ENCODE results near the gene SERPINA3. TPM values are rescaled to one million over a fixed set of nuclear protein-coding genes. Genes with fewer than 3 reads are reported as not detected.
"Not testable (repeated sequence)": the region's sequence is repeated elsewhere in the genome, so short reads cannot be mapped to it uniquely, and the experiment has no call there.

SERPINA3 gene
- 1.3 TPM in 1 of 2 replicates, not detected in the other for total RNA-seq (2014; rRNA removed; shearing (Covaris generic))

DNA sequence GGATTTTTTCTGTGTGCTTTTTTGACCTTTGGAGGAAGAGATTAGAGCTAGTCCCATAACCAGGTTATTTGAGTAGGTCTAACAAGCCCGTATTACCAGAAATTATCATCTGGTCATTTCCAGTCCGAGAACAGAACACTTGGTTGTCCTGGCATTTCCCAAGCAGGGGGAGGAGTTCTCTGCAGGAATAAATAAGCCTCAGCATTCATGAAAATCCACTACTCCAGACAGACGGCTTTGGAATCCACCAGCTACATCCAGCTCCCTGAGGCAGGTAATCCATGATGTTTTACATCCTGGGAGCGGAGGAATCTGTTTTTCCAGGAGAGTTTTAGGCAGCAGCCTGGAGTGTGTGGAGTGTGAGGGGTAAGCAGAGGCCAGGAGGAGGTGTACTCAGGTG lies at the start of gene SERPINA3:
SERPINA3 (plus strand) TSS at position 218 of the 400 bp plus-strand sequence. CDS start 2,051 bp downstream, outside the sequence.
- no peak for DNase-seq (ENCODE audit: low read depth)

- DNase-seq (ENCODE audit: low read depth), result no peak
Observed at GRCh38 chr14:94562941-94563883, 49.0 kb upstream of the SERPINA3 start.

DNA sequence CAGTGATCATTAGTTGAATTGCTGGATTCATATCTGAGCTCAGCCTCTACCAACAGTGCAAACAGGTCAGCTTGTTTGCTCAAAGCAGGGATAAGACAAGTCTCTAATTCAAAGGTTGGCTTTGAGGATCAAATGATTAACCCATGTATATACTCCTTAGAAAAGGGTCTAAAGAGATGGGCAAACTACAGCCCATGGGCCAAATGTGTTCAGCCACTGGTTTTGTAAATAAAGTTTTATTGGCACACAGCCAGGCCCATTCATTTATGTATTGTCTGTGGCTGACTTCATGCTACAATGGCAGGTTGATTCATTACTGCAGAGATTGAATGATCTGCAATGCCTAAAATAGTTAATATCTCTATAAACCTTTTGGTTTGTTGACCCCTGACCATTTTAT lies 47.8 kb upstream of the SERPINA3 start:
- no peak for DNase-seq (ENCODE audit: low read depth)

- DNase-seq (ENCODE audit: low read depth), result no peak
Observed at GRCh38 chr14:94568186-94568585, 44.0 kb upstream of the SERPINA3 start.

DNA sequence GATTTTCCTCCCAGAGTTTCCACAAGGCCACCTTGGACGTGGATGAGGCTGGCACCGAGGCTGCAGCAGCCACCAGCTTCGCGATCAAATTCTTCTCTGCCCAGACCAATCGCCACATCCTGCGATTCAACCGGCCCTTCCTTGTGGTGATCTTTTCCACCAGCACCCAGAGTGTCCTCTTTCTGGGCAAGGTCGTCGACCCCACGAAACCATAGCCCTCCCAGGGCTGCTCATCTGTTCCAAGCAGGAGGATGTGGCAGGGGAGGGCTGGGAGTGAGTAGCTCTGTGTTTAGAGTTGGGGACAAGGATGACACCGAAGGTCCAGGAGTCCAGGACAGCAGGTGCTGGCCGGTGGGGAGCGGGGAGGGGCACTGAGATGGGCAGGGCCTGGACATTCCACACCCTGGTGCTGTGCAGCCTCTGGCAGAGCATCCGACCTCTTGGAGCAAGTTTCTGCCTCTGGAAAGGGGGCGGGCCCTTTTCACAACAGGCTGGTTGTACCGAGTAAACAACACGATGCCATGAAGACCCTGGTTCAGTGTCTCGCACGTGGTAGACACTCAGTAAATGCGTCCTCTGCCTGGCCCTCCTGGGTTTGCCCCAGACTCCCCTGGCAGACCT lies 42.7 kb upstream of the SERPINA3 start:
- no peak for DNase-seq (ENCODE audit: low read depth)

GRCh38 chr14:94570002-94570400 lies 42.2 kb upstream of the SERPINA3 start:
- no peak for DNase-seq (ENCODE audit: low read depth)

DNA sequence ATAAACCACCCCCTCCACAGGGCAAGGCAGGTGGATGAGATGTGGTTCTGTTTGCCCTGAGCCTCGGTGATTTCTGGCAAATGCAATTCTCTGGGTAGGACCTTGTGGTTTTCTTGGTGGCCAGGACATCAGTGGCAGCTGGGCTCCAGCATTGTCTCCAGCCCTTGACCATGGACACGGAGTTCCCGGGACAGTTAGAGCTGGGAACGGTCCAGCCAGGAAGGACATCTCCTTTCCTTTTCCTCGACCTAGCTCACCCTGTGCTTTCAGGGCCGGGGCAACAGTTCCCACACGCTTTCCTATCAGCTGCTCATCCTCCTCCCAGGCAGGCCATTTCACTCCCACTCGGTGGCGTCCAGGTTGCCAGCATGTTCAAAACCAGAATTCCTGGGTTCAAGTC lies 41.8 kb upstream of the SERPINA3 start:
- DNase-seq (ENCODE audit: low read depth), result no peak

DNA sequence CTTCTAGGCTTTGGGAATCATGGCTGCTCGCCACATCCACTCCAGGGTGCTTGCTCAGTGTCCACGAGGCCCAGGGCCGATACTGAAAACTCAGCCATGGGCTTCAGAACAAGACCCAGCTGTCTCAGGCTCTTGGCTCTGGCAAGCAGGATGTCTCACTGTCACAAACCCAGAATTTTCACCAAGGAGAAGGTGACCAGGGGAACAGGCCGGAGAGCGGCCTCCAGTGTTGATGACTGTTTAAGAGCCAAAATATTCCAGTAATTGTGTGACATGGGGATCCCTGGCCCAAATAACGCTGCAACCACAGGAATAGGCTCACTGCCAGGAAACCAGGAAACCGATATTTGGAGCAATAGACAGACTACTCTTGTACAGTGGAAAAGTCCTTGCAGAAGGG lies 40.8 kb upstream of the SERPINA3 start:
- DNase-seq (ENCODE audit: low read depth), result no peak

GRCh38 chr14:94571950-94572349 lies 40.2 kb upstream of the SERPINA3 start:
- peak; percentile 25 for DNase-seq (ENCODE audit: low read depth)

DNA sequence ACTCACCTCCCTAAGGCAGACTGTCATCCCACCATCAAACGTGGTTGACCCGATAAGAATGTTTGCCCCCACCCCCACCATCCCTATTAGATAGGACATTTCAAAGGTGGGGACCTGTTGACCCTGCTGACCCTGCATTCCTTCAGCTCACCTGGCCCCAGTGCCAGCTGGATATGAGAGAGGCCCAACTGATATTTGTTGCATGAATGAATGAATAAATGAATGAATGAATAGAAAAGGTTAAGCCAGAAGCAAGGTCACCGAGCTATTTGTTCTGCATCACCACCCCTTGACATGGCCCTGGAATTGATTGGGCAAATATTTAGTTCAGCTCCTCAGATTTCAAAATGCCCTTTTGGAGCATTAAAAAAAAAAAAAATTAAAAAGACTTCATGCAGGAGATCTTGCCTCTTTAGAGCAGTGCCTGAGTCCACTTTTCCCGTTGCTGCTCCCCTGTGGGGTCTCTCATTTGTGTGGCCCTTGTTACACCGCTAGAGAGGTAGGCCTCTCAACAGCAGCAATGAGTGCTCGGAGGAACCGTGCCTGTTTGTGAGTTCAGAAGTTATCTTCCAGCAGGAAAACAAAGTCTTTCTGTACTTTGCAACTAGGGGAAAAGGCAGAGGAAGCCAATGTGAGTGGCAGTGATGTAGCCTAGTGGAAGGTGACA lies 39.4 kb upstream of the SERPINA3 start:
- DNase-seq (ENCODE audit: low read depth), result no peak

DNA sequence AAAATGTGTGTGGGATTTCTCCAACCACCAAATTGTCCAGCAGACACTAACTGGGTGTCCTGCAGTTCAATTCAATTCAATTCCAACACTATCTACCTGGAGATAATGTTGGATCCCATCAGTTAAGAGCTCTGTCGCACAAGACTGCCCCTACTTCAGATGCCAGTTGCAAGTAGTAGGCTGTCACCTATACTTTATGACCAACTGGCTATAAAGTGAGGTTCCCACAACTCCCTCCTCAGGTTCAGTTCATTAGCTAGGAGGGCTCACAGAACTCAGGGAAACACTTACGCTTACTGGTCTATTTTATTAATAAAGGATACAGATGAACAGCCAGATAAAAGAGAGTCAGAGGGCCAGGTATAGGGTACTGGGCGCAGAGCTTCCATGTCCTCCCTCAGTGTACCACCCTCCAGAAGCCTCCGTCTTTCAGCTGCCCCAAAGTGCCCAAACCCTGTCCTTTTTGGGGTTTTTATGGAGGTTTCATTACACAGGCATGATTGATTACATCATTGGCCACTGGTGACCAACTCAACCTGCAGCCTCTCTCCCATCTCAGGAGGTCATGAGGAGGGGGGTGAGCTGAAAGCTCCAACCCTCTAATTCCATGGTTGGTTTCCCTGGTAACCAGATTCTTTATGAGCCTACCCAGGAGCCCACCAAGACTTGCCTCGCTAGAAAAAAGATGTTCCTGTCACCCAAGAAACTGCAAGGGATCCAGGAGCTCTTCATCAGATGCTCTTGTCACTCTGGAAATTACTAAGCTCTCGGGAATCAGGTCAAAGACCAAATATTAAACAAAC lies 38.5 kb upstream of the SERPINA3 start:
- no peak for DNase-seq (ENCODE audit: low read depth)

- DNase-seq (ENCODE audit: low read depth), result no peak
Observed at GRCh38 chr14:94574336-94574735, 37.9 kb upstream of the SERPINA3 start.

- DNase-seq (ENCODE audit: low read depth), result peak; percentile 61
Observed at GRCh38 chr14:94575730-94576585, 36.2 kb upstream of the SERPINA3 start.

- DNase-seq (ENCODE audit: low read depth), result not testable (repeated sequence)
Observed at GRCh38 chr14:94577472-94577871, 34.7 kb upstream of the SERPINA3 start.

DNA sequence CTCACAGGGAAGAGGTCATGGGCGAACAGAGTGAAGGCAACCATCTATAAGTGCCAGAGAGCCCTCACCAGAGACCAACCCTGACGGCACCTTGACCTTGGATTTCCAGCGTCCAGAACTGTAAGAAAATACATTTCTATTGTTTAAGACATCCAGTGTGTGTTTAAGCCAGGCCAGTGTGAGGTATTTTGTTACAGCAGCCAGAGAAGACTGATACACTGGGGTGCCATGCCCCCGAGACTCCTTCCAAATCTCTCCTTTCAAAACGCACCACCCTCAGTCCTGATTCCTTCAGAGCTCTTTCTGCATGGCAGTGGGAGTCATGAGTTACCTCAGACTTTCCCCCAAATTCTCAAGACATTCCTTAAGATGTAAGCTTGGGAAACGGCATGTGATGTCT lies 33.5 kb upstream of the SERPINA3 start:
- DNase-seq (ENCODE audit: low read depth), result no peak

GRCh38 chr14:94581127-94581999 lies 30.8 kb upstream of the SERPINA3 start, which contains the start of gene SERPINA5:
Gene SERPINA5 (plus strand): TSS chr14:94581426. CDS start chr14:94587363, 5,937 bp downstream.
- peak; percentile 76 for DNase-seq (ENCODE audit: low read depth)

DNA sequence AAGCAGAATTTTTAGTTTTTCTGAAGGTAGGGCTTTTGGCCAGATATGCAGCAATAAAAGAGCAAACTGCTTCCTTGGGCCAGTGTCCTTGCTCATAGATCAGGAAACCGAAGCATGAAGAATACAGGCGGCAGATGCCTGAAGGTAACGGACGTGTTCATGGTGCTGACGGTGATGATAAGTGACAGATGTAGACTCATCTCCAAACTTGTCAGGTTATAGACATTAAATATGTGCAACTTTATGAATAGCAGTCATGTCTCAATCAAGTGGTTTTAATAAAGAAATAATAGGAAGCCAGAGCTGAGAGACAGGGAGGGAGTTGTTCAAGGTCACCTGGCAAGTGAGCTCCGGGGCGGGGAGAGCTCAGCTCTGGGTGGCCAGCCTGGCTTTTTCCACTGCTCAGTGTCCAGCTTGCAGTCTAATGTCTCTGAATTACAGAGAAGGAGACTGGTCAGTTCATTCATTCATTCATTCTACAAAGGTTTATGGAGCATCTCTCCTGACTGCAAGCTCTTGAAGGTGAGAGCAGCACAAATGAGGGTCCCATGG lies 29.9 kb upstream of the SERPINA3 start:
- DNase-seq (ENCODE audit: low read depth), result no peak

DNA sequence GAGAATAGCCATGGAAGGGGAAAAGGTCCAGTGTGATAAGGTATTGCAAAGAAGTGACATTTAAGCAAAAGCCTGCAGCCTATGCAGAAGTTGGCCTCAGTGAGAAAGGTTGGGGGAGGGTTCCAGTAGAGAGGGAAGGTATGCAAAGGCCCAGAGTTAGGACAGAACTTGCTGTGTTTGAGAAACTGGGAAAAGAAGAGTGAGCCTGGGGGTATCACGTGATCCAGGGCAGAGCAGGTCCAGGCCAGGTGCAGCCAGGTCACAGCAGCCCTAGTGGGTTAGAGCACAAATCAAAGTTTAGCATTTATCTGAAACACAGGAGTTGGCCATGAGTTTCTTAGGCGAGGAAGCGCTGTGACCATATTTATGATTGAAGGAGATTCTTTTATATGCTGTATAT lies 29.3 kb upstream of the SERPINA3 start:
- DNase-seq (ENCODE audit: low read depth), result no peak

DNA sequence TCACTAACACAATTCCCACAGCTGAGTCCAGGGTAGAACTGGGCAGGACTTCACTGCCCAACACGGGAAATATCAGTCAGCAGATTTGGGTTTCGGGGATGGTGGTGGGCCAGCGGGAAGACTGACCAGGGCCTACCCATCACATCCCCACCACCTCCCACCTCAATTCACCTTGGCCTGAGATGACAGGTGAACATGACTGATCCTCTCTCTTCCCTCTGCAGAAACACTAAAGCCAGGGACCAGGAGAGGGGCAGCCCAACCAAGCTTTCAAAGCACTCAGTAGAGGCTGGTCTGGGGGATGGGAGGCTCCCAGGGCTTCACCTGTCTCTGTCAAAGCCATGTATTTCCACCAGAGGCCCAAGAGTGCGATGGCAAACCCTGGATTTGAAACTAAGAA lies 28.6 kb upstream of the SERPINA3 start:
- no peak for DNase-seq (ENCODE audit: low read depth)
